Chondrocyte (in vitro differentiated cells): ENCODE measurements around the gene ABLIM2. TPM values are rescaled to one million over a fixed set of nuclear protein-coding genes. Genes with fewer than 3 reads are reported as not detected.

Experiments
- DNase-seq: peaks from one replicate; pipeline ENCODE4 v3.0.0; 2021; ENCODE audit warnings: mixed read lengths, low spot score
- H3K27ac Mint-ChIP-seq: one replicate; pipeline ENCODE4 v1.8.0; 2021; ENCODE audit warnings: mild to moderate bottlenecking, moderate library complexity, mixed read lengths; ENCODE audit not compliant: unreplicated experiment
- H3K27me3 Mint-ChIP-seq: 2 replicates; pipeline ENCODE4 v1.8.0; 2021; ENCODE audit warnings: low read depth, mixed read lengths
- H3K36me3 Mint-ChIP-seq: 2 replicates; pipeline ENCODE4 v1.8.0; 2021; ENCODE audit warnings: low read depth, mixed read lengths
- H3K4me1 Mint-ChIP-seq: 2 replicates; pipeline ENCODE4 v1.8.0; 2021; ENCODE audit warnings: low read depth, mild to moderate bottlenecking, mixed read lengths
- H3K4me3 Mint-ChIP-seq: one replicate; pipeline ENCODE4 v1.8.0; 2021; ENCODE audit warnings: mild to moderate bottlenecking, moderate library complexity, mixed read lengths; ENCODE audit not compliant: unreplicated experiment
- H3K9me3 Mint-ChIP-seq: 2 replicates; pipeline ENCODE4 v1.8.0; 2021; ENCODE audit warnings: low read depth, mixed read lengths
- total RNA-seq: library from RNA; stranded (reverse); gene quantifications from 3 replicates; pipeline ENCODE4 v1.2.1, GENCODE V29; 2021
- TF ChIP-seq, protein P1 (sequence below): fragments of 200-600 bp; sonication (generic); IDR thresholded peaks from 2 replicates; pipeline ENCODE4 v1.5.0; 2021; ENCODE audit warnings: antibody characterized with exemption, mild to moderate bottlenecking, moderate library complexity

The ABLIM2 gene
- total RNA-seq, 1 donor from 2014 or later, result 0.47 TPM

DNA sequence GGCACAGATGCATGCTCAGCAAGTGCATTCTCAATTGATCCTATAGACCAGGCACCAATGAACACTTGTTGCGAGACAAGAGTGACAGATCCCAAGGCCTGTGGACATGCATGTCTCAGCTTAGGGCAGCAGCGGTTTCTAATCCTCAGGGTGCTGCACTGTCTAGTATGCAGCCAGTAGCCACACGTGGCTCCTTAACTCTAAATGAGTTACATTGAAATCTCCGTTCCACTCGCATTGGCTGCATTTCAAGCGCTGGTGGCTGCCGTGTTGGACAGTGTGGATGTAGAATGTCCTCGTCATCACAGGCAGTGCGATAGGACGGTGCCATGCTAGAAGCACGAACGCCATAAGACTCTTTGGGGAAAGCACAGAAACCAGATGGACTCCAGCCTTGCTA is 194.9 kb downstream of the ABLIM2 start:
- H3K27me3 Mint-ChIP-seq, result peaks cover 2% of the 10 kb centered on the region
- TF ChIP-seq, protein P1, sequence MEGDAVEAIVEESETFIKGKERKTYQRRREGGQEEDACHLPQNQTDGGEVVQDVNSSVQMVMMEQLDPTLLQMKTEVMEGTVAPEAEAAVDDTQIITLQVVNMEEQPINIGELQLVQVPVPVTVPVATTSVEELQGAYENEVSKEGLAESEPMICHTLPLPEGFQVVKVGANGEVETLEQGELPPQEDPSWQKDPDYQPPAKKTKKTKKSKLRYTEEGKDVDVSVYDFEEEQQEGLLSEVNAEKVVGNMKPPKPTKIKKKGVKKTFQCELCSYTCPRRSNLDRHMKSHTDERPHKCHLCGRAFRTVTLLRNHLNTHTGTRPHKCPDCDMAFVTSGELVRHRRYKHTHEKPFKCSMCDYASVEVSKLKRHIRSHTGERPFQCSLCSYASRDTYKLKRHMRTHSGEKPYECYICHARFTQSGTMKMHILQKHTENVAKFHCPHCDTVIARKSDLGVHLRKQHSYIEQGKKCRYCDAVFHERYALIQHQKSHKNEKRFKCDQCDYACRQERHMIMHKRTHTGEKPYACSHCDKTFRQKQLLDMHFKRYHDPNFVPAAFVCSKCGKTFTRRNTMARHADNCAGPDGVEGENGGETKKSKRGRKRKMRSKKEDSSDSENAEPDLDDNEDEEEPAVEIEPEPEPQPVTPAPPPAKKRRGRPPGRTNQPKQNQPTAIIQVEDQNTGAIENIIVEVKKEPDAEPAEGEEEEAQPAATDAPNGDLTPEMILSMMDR, result no peak
- no peaks in the 10 kb centered on the region for H3K9me3 Mint-ChIP-seq
- H3K36me3 Mint-ChIP-seq, result no peaks in the 10 kb centered on the region
- H3K4me3 Mint-ChIP-seq, result no peak overlapping the region
- H3K4me1 Mint-ChIP-seq, result peaks cover 23% of the 10 kb centered on the region
- H3K27ac Mint-ChIP-seq, result no peak overlapping the region
- DNase-seq, result no peak

DNA sequence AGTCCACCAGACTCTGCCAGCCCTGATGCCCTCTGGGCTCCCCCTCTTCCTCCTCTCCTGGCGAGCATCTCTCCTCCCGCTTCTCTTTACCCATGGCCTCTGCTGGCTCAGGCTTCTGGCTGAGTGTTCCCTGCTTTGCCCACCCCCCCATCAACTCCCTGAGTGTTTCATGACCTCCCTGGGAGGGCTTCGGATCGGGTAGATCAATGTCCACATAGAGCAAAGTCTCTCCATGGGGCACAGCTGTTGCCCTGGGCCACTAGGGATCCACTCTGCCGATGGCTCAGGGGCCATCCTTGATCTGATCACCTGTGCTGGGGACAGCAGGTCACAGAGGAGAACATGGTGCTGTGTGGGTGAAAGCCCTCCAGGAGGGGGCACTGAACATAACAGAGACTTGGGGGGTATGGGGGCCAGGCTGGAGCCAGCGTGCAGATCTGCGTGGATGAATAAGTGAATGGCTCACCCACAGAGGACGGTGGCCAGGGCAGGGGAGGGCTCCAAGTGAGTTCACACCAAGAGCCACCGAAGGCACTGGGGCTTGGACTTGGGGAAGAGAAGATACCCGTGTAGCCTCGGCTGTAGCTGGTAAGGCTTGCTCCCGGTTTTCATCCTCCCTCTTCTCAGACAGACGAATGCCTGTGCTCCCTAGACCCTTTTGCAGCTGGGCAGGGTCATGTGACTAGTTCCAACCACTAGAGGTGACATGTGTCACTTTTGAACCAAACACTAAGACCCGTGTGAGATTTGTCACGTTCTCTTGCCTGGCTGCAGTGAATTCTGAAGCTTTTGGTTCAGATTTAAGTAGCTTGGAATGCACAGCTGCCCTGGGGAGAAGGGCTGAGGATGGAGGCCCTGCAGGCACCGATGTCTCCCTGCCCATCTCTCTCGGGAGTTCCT is 195.8 kb downstream of the ABLIM2 start:
- TF ChIP-seq, protein P1, result no peak
- Mint-ChIP-seq H3K4me1 (peaks cover 14% of the 10 kb centered on the region), H3K9me3 (no peaks in the 10 kb centered on the region), H3K36me3 (no peaks in the 10 kb centered on the region), H3K27ac (no peak overlapping the region), H3K4me3 (no peak overlapping the region), H3K27me3 (peaks cover 2% of the 10 kb centered on the region)
- no peak for DNase-seq

DNA sequence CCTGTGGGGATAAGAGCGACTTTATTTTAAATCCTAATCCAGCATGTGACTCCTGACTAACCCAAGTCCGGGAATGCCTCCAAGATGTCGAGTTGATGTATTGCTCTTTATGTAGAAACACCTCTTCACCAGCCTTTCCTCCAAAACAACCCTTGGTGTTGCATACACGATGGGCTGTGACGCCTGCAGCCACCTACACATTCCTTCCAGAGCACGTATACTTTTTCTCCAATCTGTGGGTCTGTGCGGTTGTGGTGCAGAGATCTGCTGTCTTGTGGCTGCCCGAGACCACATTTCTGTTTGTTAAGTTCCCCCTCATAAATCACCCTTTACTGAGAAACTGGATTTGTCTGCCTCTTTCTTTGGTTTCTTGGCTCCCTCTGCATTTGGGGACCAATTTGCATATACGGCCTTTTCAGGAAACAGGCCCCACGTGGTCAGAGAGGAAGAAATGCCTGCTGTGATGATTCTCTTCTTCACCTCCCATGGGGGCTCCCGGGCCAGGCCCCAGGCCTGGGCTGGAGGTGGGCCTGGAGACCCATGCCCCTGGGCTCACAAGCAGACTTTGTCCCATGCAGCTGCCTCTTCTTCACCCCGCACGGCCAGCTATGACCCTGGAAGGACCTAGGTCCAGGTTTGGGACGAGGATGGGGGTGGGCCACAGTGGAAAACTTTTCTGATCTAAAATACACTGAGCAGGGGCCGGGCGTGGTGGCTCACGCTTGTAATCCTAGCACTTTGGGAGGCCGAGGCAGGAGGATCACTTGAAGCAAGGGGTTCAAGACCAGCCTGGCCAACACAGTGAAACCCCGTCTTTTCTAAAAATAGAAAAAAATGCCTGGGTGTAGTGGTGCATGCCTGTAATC is 197.6 kb downstream of the ABLIM2 start:
- peaks cover 13% of the 10 kb centered on the region for H3K4me1 Mint-ChIP-seq
- DNase-seq, result no peak
- no peaks in the 10 kb centered on the region for H3K9me3 Mint-ChIP-seq
- TF ChIP-seq, protein P1, result no peak
- H3K4me3 Mint-ChIP-seq, result no peak overlapping the region
- peak overlapping the region; percentile 86 for H3K27ac Mint-ChIP-seq
- H3K36me3 Mint-ChIP-seq, result no peaks in the 10 kb centered on the region
- H3K27me3 Mint-ChIP-seq, result no peaks in the 10 kb centered on the region

DNA sequence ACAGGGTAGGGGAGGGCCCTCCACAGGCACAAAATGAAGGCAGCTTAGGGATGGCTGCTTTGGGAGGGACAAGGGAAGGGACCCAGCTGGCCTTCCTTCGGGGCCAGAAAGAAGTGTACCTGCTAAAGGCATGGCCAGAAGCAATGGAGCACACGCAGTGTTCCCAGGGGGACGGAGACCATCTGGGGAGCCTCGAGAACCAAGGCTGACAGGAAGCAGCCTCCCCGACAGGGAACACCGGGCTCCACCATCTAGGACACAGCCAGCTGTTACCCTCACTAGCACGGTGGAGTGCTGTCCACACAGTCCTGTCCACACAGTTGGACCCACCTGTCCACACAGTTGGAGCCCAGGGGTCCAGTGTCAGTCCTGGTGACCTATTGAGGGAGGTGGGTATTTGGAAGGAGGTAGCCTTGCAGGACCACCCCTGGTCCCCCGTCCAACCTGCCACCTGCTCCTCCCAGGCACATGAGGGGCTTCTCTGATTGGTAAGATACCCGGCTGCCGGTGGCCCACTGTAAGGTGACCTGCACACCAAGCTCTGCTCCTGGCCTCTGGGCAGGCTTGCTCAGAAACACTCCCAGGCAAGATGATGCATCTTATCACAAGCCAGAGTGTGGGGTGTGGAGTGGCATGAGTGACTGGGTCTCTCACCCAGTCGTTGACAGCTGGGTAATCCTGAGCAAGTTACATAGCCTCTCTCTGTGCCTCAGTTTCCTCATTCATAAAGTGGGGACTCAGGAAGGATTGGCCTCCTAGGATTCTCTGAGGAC is 198.4 kb downstream of the ABLIM2 start:
- H3K27ac Mint-ChIP-seq, result peak overlapping the region; percentile 86
- no peaks in the 10 kb centered on the region for H3K36me3 Mint-ChIP-seq

More for the DNA sequence above, 198.4 kb downstream of the ABLIM2 start:
- Mint-ChIP-seq H3K27me3 (no peaks in the 10 kb centered on the region), H3K4me3 (no peak overlapping the region), H3K9me3 (no peaks in the 10 kb centered on the region), H3K4me1 (peaks cover 13% of the 10 kb centered on the region)
- no peak for DNase-seq
- TF ChIP-seq, protein P1, result no peak
